A172 (cell line): ENCODE results near the gene VARS1. TPM values are rescaled to one million over a fixed set of nuclear protein-coding genes. Genes with fewer than 3 reads are reported as not detected.

Experiments
- total RNA-seq: library from RNA; depleted of rRNA; stranded (reverse); fragments of >200 nt; shearing (Covaris generic); gene quantifications from 2 replicates; pipeline ENCODE4 v1.2.3, GENCODE V29; 2014; rRNA removed

Gene VARS1
- total RNA-seq, 1 experiment from 2014 or later, result 58.8 TPM

Other genes starting within 250 kb of the VARS1 start
- gene ATP6V1G2, start 249.1 kb downstream of the VARS1 start, total RNA-seq, result 1.4 and 2.3 TPM in 2 replicates
- 21.1 and 22.0 TPM in 2 replicates for gene NFKBIL1, start 248.1 kb downstream of the VARS1 start, total RNA-seq
- not detected in 2 replicates for gene LTA, start 223.5 kb downstream of the VARS1 start, total RNA-seq
- not detected in 2 replicates for gene TNF, start 220.2 kb downstream of the VARS1 start, total RNA-seq
- gene LTB, start 213.3 kb downstream of the VARS1 start, total RNA-seq, result not detected in 2 replicates
- not detected in 2 replicates for gene LST1, start 209.5 kb downstream of the VARS1 start, total RNA-seq
- gene NCR3, start 202.7 kb downstream of the VARS1 start, total RNA-seq, result not detected in 2 replicates
- not detected in 2 replicates for gene AIF1, start 180.5 kb downstream of the VARS1 start, total RNA-seq
- gene PRRC2A, start 175.0 kb downstream of the VARS1 start, total RNA-seq, result 46.7 and 55.9 TPM in 2 replicates
- 176 and 186 TPM in 2 replicates for gene BAG6, start 143.1 kb downstream of the VARS1 start, total RNA-seq
- gene APOM, start 139.9 kb downstream of the VARS1 start, total RNA-seq, result 2.0 and 4.2 TPM in 2 replicates
- 15.9 and 22.0 TPM in 2 replicates for gene C6orf47, start 135.0 kb downstream of the VARS1 start, total RNA-seq
- 9.5 and 13.2 TPM in 2 replicates for gene GPANK1, start 130.8 kb downstream of the VARS1 start, total RNA-seq
- gene CSNK2B, start 129.7 kb downstream of the VARS1 start, total RNA-seq, result 263 and 282 TPM in 2 replicates
- 1.2 and 2.0 TPM in 2 replicates for gene LY6G5B, start 125.8 kb downstream of the VARS1 start, total RNA-seq
- not detected in 2 replicates for gene LY6G5C, start 114.7 kb downstream of the VARS1 start, total RNA-seq
- gene ABHD16A, start 92.4 kb downstream of the VARS1 start, total RNA-seq, result 38.5 and 40.9 TPM in 2 replicates
- not detected in 2 replicates for gene LY6G6F, start 88.9 kb downstream of the VARS1 start, total RNA-seq
- not detected in 2 replicates for gene LY6G6D, start 80.4 kb downstream of the VARS1 start, total RNA-seq
- gene LY6G6C, start 74.0 kb downstream of the VARS1 start, total RNA-seq, result not detected in 2 replicates
- not detected in 2 replicates for gene MPIG6B, start 72.4 kb downstream of the VARS1 start, total RNA-seq
- gene DDAH2, start 66.5 kb downstream of the VARS1 start, total RNA-seq, result 134 and 166 TPM in 2 replicates
- 927 and 1,153 TPM in 2 replicates for gene CLIC1, start 59.2 kb downstream of the VARS1 start, total RNA-seq
- 3.2 and 6.1 TPM in 2 replicates for gene MSH5, start 55.7 kb downstream of the VARS1 start, total RNA-seq
- 1.1 and 3.0 TPM in 2 replicates for gene SAPCD1, start 33.1 kb downstream of the VARS1 start, total RNA-seq
- gene VWA7, start 18.4 kb downstream of the VARS1 start, total RNA-seq, result 0.60 and 3.2 TPM in 2 replicates
- 80.4 and 88.0 TPM in 2 replicates for gene LSM2, start 11.2 kb upstream of the VARS1 start, total RNA-seq
- gene HSPA1L, start 19.5 kb upstream of the VARS1 start, total RNA-seq, result 1.4 and 3.0 TPM in 2 replicates
- 1.2 and 4.1 TPM in 2 replicates for gene HSPA1A, start 19.8 kb upstream of the VARS1 start, total RNA-seq
- 312 and 358 TPM in 2 replicates for gene HSPA1B, start 32.0 kb upstream of the VARS1 start, total RNA-seq
- gene NEU1, start 67.1 kb upstream of the VARS1 start, total RNA-seq, result 101 and 107 TPM in 2 replicates
- gene SLC44A4, start 83.2 kb upstream of the VARS1 start, total RNA-seq, result not detected in 2 replicates
- gene EHMT2, start 101.9 kb upstream of the VARS1 start, total RNA-seq, result 75.5 and 85.7 TPM in 2 replicates
- gene ZBTB12, start 106.3 kb upstream of the VARS1 start, total RNA-seq, result 1.3 and 4.1 TPM in 2 replicates
- 0.69 TPM in 1 of 2 replicates, not detected in the other for gene C2, start 132.0 kb upstream of the VARS1 start, total RNA-seq
- 3.7 and 4.0 TPM in 2 replicates for gene CFB, start 150.3 kb upstream of the VARS1 start, total RNA-seq
- gene NELFE, start 163.2 kb upstream of the VARS1 start, total RNA-seq, result 92.1 and 117 TPM in 2 replicates
- gene SKIC2, start 163.4 kb upstream of the VARS1 start, total RNA-seq, result 26.0 and 29.9 TPM in 2 replicates
- 16.4 and 17.9 TPM in 2 replicates for gene DXO, start 176.4 kb upstream of the VARS1 start, total RNA-seq
- gene C4A, start 186.3 kb upstream of the VARS1 start, total RNA-seq, result 1.2 and 1.6 TPM in 2 replicates
- 0.62 and 2.5 TPM in 2 replicates for gene C4B, start 219.0 kb upstream of the VARS1 start, total RNA-seq
- gene CYP21A2, start 242.7 kb upstream of the VARS1 start, total RNA-seq, result 0.05 TPM in 1 of 2 replicates, not detected in the other